GM21786 (cell line): ENCODE results near the gene DENND1B.
"Not testable (repeated sequence)": the region's sequence is repeated elsewhere in the genome, so short reads cannot be mapped to it uniquely, and the experiment has no call there.

Experiments used
- ATAC-seq: cut with Tn5 transposase; IDR thresholded peaks from one replicate; pipeline ENCODE4 v1.9.1; 2021; ENCODE audit not compliant: unreplicated experiment

The DENND1B gene

DNA sequence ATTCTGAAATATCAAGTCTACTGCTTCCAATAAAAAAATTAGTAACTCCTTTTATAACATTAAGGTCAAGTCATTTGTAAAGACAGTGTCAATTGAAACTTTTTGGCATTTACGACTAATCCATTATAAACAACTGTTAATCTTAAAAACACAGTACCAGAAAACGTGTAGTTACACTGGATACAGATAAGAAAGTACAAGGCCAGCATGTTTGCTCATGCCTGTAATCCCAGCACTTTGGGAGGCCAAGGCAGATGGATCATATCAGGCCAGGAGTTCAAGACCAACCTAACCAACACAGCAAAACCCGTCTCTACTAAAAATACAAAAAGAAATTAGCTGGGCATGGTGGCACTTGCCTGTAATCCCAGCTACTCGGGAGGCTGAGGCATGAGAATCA, 29.4 kb downstream of the DENND1B start:
- no peak for ATAC-seq

DNA sequence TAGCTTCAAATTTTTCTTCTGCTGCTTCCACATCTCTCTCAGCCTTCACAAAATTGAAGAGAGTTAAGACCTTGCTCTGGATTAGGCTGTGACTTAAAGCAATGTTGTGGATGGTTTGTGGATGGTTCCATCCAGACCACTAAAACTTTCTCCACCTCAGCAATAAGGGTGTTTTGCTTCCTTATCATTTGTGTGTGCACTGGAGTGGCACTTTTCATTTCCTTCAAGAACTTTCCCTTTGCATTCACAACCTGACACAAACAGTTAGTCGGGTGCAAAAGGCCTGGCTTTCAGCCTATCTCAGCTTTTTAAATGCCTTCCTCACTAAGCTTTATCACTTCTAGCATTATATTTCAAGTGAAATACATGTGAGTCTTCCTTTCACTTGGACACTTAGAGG, 30.3 kb downstream of the DENND1B start:
- no peak for ATAC-seq

DNA sequence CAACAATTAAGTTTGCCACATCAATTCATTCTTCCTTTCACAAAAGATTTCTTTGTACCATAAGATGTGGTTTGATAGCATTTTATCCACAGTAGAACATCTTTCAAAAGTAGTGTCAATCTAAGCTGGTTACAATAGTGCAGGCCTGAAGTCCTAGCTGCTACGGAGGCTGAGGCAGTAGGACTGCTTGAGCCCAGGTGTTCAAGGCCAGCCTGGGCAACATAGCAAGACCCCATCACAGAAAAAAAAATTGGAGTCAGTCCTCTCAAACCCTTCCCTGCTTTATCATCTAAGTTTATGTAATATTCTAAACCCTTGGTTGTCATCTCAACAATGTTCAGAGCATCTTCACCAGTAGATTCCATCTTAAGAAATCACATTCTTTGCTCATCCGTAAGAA, 31.7 kb downstream of the DENND1B start:
- no peak for ATAC-seq

DNA sequence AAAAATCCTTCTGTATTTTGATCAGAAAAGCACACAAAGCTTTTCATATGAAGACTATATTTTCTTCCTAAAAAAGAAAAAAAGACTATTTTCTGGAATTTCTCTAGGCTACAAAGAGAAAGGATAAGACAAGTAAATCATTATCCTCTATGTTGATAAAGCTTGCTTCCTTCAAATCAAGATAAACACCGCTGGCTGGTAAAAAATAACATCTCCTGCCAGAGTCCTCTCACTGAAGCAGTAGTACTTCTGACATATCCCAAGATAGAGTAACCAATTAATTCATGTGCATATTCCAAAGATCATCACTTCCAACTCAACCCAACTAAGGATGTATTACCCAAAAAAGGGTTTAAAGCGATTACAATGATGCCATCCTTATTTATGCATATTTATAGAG, 34.3 kb downstream of the DENND1B start:
- ATAC-seq = no peak

DNA sequence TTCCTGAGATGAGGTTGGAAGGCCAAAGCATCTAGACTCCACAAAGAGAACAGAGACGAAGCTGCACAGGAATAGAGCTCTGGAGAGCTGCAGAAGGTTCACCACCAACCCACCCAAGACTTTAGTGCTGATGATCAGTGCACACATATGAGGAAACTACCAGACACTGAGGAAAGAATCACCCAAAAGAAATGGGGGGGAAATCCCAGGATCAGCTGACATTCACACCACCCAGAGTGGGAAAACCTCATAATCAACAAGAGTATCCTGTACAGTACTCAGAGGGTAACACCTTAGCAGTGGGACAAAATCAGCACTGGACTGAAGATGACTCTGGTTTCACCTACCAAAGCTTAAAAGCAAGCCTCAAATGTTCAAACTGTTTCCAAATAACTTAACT, 36.4 kb downstream of the DENND1B start:
- ATAC-seq = no peak

DNA sequence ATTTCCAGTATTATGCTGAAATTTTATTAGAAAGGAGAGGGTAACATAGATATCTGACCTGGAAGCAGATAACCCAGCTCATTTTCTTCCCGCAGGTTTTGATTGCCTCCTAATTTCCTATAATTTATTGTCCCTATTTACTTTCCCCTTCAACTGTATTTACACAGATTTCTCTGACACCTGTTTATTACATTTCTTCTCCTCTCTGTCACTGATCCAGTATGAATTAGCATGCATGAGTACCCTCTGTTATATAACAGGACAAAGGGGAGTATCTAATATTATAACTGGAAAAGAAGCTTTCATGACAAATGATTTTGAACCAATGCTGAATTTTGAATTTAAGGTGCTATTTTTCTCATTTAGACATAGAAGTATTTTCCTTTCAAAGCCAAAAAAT, 37.4 kb downstream of the DENND1B start:
- no peak for ATAC-seq

DNA sequence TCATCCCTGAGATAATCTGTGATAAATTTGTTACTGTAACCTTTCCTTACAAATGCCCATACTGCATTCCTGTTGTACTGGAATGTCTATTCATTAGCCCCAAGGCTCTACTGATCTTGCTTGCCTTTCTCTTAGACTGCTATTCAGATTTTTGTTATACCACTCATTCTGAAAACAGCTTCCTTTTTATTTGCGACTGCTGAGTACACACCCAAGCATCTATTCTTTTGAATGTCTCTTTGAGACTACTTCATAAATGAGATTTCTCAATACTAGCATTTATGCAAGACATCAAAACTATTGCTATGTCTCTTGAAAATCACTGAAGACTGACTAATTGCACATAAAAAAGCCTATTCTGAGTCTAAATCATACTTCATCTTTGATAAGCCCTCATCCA, 38.6 kb downstream of the DENND1B start:
- no peak for ATAC-seq

DNA sequence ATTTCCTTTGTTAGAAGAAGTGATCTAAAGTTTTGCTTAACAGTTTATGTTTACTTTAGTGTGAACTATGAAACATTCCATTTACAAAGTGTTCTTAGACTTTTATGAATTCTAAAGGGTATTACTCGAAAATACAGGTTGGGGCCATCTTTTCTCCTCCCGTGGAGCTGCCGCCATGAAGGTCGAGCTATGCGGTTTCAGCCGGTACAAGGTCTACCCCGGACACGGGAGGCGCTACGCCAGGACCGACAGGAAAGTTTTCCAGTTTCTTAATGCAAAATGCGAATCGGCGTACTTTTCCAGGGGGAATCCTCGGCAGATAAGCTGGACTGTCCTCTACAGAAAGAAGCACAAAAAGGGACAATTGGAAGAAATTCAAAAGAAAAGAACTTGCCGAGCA, 39.8 kb downstream of the DENND1B start:
- no peak for ATAC-seq

DNA sequence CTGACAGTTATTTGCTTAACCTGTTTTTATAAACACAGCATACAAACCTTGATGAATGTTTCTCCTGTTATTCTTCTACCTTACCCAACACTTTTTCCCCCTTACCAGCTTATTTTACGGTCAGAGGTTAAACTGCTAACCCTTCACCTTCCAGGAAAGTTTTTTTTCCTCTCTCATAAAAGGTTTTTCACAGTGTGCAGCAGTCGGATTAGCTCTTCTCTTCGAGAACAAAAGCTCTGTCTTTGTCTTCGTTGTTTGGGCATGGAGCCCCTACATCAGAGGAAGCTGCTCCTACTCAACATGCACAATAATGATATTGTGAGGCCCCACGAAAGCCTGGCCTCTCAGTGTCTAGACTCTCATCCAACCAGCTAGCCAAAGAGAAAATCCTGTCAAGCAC, 42.0 kb downstream of the DENND1B start:
- no peak for ATAC-seq

DNA sequence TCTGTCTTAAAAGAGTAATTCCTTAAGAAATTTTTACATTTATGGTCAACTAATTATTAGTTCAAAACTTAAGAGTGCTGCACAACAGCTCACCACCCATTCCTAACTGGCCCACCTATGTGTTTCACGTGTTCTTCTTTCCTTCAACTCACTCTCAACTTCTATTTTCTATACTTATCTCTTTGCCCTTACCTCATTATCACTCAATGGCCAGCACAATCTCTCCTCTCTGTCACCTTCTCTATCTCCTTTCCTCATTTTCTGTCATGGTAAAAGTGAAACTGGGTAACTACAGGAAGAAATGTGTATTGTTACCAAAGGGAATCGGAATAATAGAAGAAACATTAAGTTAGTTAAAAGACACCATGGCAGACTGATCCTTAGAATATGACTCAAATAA, 43.1 kb downstream of the DENND1B start:
- no peak for ATAC-seq

DNA sequence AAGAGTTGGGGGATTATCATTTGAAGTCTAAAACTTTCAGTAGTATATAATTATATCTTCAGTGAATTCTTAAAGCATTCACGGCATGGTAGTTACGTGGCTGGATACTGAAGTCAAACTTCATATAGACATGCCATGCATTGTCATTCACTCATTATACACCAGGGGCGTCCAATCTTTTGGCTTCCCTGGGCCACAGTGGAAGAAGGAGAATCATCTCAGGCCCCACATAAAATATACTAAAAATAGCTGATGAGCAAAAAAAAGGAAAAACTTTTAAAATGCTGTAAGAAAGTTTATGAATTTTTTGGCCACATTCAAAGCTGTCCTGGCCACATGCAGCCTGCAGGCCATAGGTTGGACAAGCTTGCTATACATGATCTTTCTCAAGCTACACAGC, 43.8 kb downstream of the DENND1B start:
- no peak for ATAC-seq

DNA sequence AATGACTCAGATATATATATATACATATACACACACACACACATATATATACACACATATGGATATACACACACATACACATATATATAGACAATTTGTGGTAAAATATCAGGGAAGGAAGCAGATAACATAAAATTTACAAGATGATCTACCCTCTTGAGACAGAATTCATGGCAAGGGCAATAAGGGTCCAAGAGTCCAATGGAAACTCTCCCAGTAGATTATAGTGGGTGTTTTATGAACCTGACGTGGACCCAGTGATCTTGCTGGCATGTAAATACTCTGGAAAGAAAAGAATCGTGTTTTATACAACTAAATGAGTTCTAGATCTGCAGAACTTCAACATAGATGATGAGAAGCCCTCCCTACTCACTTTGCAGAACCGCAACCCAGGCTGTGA, 49.3 kb downstream of the DENND1B start:
- ATAC-seq = no peak

DNA sequence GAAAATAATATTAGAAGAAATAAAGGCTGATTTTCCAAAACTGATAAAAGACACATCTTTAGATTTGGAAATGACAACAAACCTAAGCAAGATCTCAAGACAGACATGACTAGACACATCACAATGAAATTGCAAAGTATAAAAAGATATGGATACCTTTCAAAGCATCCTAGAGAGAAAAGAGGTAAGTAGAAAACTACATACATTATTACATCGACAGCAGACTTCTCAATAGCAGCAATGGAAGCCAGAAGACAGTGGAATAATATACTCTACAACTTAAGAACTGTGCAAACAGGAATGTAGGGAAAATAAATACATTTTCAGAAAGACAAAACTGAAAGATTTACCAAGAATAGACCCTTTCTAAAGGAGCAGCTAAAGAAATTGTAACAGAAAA, 50.2 kb downstream of the DENND1B start:
- ATAC-seq = no peak

DNA sequence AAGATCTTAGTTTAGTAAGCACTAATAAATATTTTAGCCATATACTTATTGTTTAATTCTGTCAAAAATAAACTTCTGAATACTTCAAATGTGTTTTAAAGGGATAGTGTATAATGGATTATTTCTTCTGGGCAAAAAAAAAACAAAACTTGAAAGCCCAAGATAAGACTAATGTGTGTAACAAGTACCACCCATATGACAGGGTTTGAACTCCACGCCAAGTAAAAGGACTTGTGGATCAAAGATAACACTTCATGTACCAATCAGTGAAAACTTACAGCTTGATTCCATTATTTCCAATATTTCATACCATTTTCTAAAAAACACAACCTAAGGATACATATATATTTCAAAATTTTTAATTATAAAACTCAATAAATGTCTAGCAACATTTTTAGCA, 59.5 kb downstream of the DENND1B start:
- ATAC-seq = no peak

DNA sequence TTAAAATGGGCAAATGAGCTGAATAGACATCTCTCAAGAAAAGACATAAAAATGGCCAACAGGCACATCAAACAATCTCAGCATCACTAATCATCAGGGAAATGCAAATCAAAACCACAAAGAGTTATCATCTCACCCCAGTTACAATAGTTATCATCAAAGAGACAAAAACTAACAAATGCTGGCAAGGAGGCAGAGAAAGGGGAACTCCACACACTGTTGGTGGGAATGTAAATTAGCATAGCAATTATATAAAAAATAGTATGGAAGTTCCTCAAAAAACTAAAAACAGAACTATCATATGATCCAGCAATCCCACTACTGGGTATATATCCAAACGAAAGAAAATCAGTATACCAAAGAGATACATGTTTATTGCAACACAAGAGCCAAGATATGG, 68.7 kb downstream of the DENND1B start:
- ATAC-seq = no peak

DNA sequence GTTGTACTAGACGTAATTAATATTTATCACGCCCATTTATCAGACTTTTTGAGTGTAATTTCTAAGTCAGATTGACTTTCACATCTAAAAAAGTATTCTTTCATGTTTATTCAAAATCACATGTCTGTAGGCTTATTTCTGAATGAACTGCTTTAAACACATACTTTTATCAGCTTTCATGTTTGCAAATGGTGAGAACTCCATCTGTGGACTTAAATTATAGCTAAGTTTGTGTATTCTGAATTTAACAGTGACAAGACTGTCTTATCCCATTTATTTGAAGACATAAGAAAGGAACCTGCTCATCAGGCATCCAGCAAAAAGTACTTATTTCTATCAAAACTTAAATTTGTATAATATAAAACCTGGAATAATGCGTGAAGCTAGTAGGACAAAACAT, 69.3 kb downstream of the DENND1B start:
- ATAC-seq = no peak

DNA sequence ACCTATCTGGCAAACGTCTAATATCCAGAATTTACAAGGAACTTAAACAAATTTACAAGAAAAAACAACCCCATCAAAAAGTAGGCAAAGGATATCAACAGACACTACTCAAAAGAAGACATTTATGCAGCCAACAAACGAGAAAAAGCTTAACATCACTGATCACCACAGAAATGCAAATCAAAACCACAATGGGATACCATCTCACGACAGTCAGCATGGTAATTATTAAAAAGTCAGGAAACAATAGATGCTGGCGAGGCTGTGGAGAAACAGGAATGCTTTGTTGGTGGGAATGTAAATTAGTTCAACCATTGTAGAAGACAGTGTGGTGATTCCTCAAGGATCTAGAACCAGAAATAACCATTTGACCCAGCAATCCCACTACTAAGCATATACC, 74.6 kb downstream of the DENND1B start:
- ATAC-seq = not testable (repeated sequence)

DNA sequence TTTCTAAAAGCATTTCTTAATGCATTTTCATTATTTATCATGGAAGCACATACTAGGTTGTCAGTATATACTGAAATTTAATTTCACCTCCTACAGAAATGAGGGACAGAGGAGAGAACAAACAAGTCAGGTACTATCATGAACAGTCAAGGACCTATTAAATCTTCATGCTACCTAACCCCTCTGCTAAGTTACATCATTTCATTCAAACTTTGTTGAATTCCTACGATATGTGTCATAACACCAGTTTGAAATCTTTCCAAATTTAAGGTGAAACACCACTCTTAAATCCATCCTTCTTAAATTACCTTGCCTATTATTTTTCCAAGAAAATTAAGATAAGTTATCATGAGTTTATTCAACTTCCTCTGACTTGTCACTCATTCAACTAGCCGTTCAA, 78.9 kb downstream of the DENND1B start:
- no peak for ATAC-seq

DNA sequence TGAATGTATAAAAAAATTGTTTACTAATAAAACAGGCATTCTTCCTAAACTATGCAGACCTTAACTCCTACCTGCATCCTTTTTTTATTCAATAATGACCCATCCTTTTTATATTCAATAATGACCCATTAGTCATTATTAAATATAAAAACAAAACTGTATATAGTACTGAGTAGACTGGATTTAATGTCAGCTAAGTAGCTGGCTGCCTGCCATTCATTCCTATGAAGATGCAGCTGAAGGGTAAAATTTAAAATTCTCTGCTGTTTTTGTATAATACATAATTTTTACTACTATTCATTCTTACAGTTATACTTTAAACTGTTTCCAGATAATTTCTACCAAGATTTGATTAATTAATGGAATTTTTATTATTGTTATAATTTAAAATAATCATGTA, 79.3 kb downstream of the DENND1B start:
- ATAC-seq = no peak

DNA sequence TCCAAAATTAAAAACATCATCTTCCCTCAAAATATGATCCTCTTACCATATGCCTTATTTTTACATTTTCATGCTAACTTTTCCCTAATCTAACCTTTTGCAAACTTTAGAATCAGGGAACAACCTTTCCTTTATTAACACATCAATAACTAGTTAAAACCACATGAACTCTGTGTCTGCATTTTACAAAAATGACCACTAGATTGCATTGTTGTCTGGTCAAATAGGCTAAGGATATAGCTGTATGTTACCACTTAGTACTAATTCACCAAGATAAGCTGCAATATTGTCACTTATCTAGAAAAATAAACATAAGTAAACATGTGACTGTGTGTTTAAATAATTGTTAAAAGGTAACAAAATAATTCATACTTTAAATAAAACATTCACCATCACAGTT, 82.3 kb downstream of the DENND1B start:
- no peak for ATAC-seq

DNA sequence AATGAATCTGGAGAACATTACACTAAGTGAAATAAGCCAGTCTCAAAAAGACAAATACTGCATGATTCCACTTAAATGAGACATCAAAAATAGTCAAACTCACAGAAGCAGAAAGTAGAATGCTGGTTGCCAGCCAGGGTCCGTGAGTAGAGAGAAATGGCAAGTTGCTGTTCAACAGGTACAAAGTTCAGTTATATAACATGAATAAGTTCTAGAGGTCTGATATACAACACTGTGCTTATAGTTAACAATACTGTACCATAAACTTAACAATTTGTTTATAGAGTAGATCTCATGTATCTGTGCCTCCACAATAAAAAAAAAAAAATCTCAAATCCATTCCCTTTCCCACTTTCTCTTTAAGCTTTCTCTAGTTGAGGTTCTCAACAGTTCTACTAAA, 83.5 kb downstream of the DENND1B start:
- ATAC-seq = no peak

DNA sequence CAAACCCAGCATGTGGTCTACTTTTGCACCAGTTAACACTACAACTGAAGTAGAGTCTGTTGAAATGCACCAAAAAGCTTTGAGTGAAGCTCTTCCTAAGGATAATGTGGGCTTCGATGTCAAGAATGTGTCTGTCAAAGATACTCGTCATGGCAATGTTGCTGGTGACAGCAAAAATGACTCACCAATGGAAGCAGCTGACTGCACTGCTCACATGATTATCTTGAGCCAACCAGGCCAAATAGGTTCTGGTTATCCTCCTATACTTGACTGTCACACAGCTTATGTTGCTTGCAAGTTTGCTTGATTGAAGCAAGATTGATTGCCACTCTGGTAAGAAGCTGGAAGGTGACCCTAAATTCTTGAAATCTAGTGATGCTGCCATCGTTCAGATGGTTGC, 85.2 kb downstream of the DENND1B start:
- no peak for ATAC-seq

DNA sequence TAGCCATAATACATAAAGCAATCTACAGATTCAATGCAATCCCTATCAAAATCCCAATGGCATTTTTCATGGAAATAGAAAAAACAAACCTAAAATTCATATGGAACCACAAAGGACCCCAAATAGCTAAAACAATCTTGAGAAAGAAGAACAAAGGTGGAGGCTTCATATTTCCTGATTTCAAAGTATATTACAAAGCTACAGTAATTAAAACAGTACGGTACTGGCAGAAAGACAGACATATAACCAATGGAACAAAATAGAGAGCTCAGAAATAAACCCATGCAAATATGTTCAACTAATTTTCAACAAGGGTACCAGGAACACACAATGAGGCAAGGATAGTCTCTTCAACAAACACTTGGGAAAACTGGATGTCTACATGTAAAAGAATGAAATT, 87.0 kb downstream of the DENND1B start:
- ATAC-seq = no peak

DNA sequence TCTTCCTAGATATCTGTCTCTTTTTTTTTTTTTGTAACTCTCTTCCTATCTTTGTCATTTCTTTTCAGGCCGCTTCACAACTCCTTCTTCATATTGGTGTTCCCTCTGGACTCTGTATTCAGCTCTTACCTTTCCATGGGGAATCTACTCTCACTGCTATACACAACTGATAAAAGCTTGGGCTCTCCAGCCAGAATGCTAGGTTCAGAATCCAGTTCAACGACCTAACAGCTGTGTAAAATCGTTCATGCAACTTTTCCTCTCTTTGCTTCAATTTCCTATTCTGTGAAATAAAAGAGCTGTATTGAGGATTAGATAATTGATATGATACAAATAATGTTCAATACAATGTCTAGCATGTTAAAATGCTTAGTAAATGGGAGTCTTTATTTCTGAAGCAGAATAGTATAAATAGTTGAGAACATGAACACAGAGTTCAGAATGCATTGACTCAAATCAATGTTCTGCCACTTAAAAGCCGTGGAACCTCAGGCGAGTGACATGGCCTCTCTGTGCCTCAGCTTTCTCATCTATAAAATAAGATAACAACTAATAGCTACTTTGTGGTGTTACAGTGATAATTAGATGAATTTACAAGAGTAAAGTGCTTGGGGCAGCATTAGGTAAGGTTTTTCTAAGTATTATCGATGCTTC, 88.5 kb downstream of the DENND1B start:
- no peak for ATAC-seq
